H9 (cell line): ENCODE measurements around the gene JAG2. TPM values are rescaled to one million over a fixed set of nuclear protein-coding genes. Genes with fewer than 3 reads are reported as not detected.

ENCODE experiments used
- DNase-seq: peaks from one replicate; pipeline ENCODE4 v3.0.0-alpha.2; 2017
- H2AFZ ChIP-seq: one replicate; pipeline ENCODE4 v1.6.1; 2013; ENCODE audit warnings: mild to moderate bottlenecking, low read length, control low read depth, moderate library complexity
- H2AK5ac ChIP-seq: 2 replicates; pipeline ENCODE4 v1.6.1; 2013; ENCODE audit warnings: low read length, control low read depth, mixed read lengths; ENCODE audit not compliant: insufficient read length
- H2BK120ac ChIP-seq: one replicate; pipeline ENCODE4 v1.6.1; 2013; ENCODE audit warnings: low read depth, mild to moderate bottlenecking, low read length, control low read depth, inconsistent platforms; ENCODE audit not compliant: poor library complexity, severe bottlenecking
- H2BK12ac ChIP-seq: 2 replicates; pipeline ENCODE4 v1.6.1; 2013; ENCODE audit warnings: low read length, control low read depth, mixed read lengths, low read depth; ENCODE audit not compliant: insufficient read length
- H2BK15ac ChIP-seq: 2 replicates; pipeline ENCODE4 v1.6.1; 2013; ENCODE audit warnings: low read depth, low read length, control low read depth
- H2BK20ac ChIP-seq: one replicate; pipeline ENCODE4 v1.6.1; 2013; ENCODE audit warnings: low read depth, mild to moderate bottlenecking, low read length, control low read depth, inconsistent platforms; ENCODE audit not compliant: poor library complexity, severe bottlenecking
- H2BK5ac ChIP-seq: 2 replicates; pipeline ENCODE4 v1.6.1; 2013; ENCODE audit warnings: low read length, control low read depth, mixed read lengths; ENCODE audit not compliant: insufficient read length
- H3K14ac ChIP-seq: 2 replicates; pipeline ENCODE4 v1.6.1; 2013; ENCODE audit warnings: low read length, control low read depth; ENCODE audit not compliant: insufficient read depth
- H3K18ac ChIP-seq: 2 replicates; pipeline ENCODE4 v1.6.1; 2013; ENCODE audit warnings: low read depth, mild to moderate bottlenecking, mixed read lengths, low read length, control low read depth; ENCODE audit not compliant: insufficient read length
- H3K23ac ChIP-seq: 2 replicates; pipeline ENCODE4 v1.6.1; 2013; ENCODE audit warnings: low read length, control low read depth, mixed read lengths, low read depth; ENCODE audit not compliant: insufficient read length
- H3K23me2 ChIP-seq: 2 replicates; pipeline ENCODE4 v1.6.1; 2013; ENCODE audit warnings: low read depth, mild to moderate bottlenecking, mixed read lengths, low read length, control low read depth; ENCODE audit not compliant: insufficient read length, poor library complexity, severe bottlenecking
- H3K27ac ChIP-seq: 2 replicates; pipeline ENCODE4 v1.5.1; 2013; ENCODE audit warnings: low read length, control low read depth, mixed read lengths, low read depth; ENCODE audit not compliant: insufficient read length
- H3K27me3 ChIP-seq: 2 replicates; pipeline ENCODE4 v1.6.1; 2013; ENCODE audit warnings: low read length, control low read depth, inconsistent platforms; ENCODE audit not compliant: insufficient read depth
- H3K4ac ChIP-seq: 2 replicates; pipeline ENCODE4 v1.6.1; 2013; ENCODE audit warnings: low read depth, mild to moderate bottlenecking, control low read depth, inconsistent platforms, low read length, moderate library complexity
- H3K4me1 ChIP-seq: 2 replicates; pipeline ENCODE4 v1.6.1; 2013; ENCODE audit warnings: low read length, control low read depth, inconsistent platforms; ENCODE audit not compliant: insufficient read depth
- H3K4me2 ChIP-seq: 2 replicates; pipeline ENCODE4 v1.6.1; 2013; ENCODE audit warnings: low read length, control low read depth, mixed read lengths; ENCODE audit not compliant: insufficient read length, insufficient read depth
- H3K56ac ChIP-seq: 2 replicates; pipeline ENCODE4 v1.6.1; 2013; ENCODE audit warnings: low read depth, mild to moderate bottlenecking, mixed read lengths, low read length, control low read depth; ENCODE audit not compliant: insufficient read length
- H3K79me1 ChIP-seq: 2 replicates; pipeline ENCODE4 v1.6.1; 2013; ENCODE audit warnings: low read depth, mild to moderate bottlenecking, moderate library complexity, low read length, control low read depth, inconsistent platforms; ENCODE audit not compliant: insufficient read depth, poor library complexity, severe bottlenecking
- H3K79me2 ChIP-seq: 2 replicates; pipeline ENCODE4 v1.6.1; 2013; ENCODE audit warnings: low read length, control low read depth, inconsistent platforms; ENCODE audit not compliant: insufficient read depth
- H3K9ac ChIP-seq: 2 replicates; pipeline ENCODE4 v1.6.1; 2013; ENCODE audit warnings: low read length, control low read depth, mixed read lengths; ENCODE audit not compliant: insufficient read length; ENCODE audit errors: extremely low read depth
- H3K9me3 ChIP-seq: one replicate; pipeline ENCODE4 v1.6.1; 2013; ENCODE audit warnings: low read depth, low read length, inconsistent platforms; ENCODE audit not compliant: control insufficient read depth
- H3T11ph ChIP-seq: one replicate; pipeline ENCODE4 v1.6.1; 2013; ENCODE audit warnings: mild to moderate bottlenecking, low read length, control low read depth, inconsistent platforms
- H4K20me1 ChIP-seq: one replicate; pipeline ENCODE4 v1.6.1; 2013; ENCODE audit not compliant: control insufficient read depth, insufficient read length, insufficient read depth
- H4K5ac ChIP-seq: 2 replicates; pipeline ENCODE4 v1.6.1; 2013; ENCODE audit warnings: low read depth, mild to moderate bottlenecking, mixed read lengths, low read length, control low read depth; ENCODE audit not compliant: insufficient read length
- H4K8ac ChIP-seq: replicated peaks from 2 replicates; pipeline ENCODE4 v1.6.1; 2013; ENCODE audit warnings: low read length, control low read depth, mixed read lengths, low read depth; ENCODE audit not compliant: insufficient read length
- H4K91ac ChIP-seq: 2 replicates; pipeline ENCODE4 v1.6.1; 2013; ENCODE audit warnings: low read depth, mild to moderate bottlenecking, moderate library complexity, mixed read lengths, low read length, control low read depth; ENCODE audit not compliant: insufficient read length
- H3K27ac Mint-ChIP-seq, 3 experiments: 2 replicates in 2 of 3; 3 replicates in 1 of 3; pipeline ENCODE4 v1.8.0; 2020 to 2021; ENCODE audit warnings: mixed read lengths in 3 of 3, mild to moderate bottlenecking in 1 of 3, moderate library complexity in 1 of 3
- H3K27me3 Mint-ChIP-seq: 2 replicates; pipeline ENCODE4 v1.8.0; 2021; ENCODE audit warnings: low read depth, mild to moderate bottlenecking, moderate library complexity, mixed read lengths
- H3K36me3 Mint-ChIP-seq, 3 experiments: 2 replicates in 2 of 3; 3 replicates in 1 of 3; pipeline ENCODE4 v1.8.0; 2020 to 2021; ENCODE audit warnings: low read depth in 3 of 3, mixed read lengths in 3 of 3; ENCODE audit not compliant: insufficient read depth in 1 of 3
- H3K4me1 Mint-ChIP-seq, 2 experiments: 2 replicates each; pipeline ENCODE4 v1.8.0; 2020; ENCODE audit warnings: mixed read lengths in 2 of 2
- H3K4me3 Mint-ChIP-seq, 2 experiments: 2 replicates in 1 of 2; 3 replicates in 1 of 2; pipeline ENCODE4 v1.8.0; 2020 to 2021; ENCODE audit warnings: mild to moderate bottlenecking in 2 of 2, mixed read lengths in 2 of 2, moderate library complexity in 1 of 2
- H3K9me3 Mint-ChIP-seq, 2 experiments: 2 replicates in 1 of 2; 3 replicates in 1 of 2; pipeline ENCODE4 v1.8.0; 2020; ENCODE audit warnings: mild to moderate bottlenecking in 2 of 2, mixed read lengths in 2 of 2, moderate library complexity in 1 of 2
- CTCF ChIP-seq: fragments of 200-600 bp; sonication (generic); conservative IDR thresholded peaks from 3 replicates; pipeline ENCODE4 v1.8.0; 2021; ENCODE audit warnings: antibody characterized with exemption, mild to moderate bottlenecking
- WGBS: extraction: QIAGEN DNeasy Blood & Tissue Kit; methylation state at CpG from one replicate; pipeline ENCODE4 v1.1.7; 2013; ENCODE audit warnings: missing lambda C conversion rate, low lambda C conversion rate, mixed read lengths; ENCODE audit not compliant: insufficient read length; ENCODE audit errors: extremely low coverage; 5-methylcytosine and 5-hydroxymethylcytosine counted together
- total RNA-seq: library from RNA; stranded (reverse); gene quantifications from 2 replicates; pipeline ENCODE4 v1.2.1, GENCODE V29; 2021

JAG2 gene
- total RNA-seq, 1 experiment from 2014 or later, result 11.4 TPM

GRCh38 chr14:105153739-105154475, 14.7 kb downstream of the JAG2 start:
- H4K20me1 ChIP-seq, result no peaks in the 10 kb centered on the region
- H2BK120ac ChIP-seq, result no peak overlapping the region
- H3K4ac ChIP-seq, result no peak overlapping the region
- no peak overlapping the region for H2BK5ac ChIP-seq
- H3K27ac ChIP-seq, result no peak overlapping the region
- no peaks in the 10 kb centered on the region for H3K23me2 ChIP-seq
- H3K4me1 ChIP-seq, result no peaks in the 10 kb centered on the region
- no peak overlapping the region for H2AFZ ChIP-seq
- no peak overlapping the region for H2BK15ac ChIP-seq
- H4K8ac ChIP-seq, result no peak overlapping the region
- Mint-ChIP-seq H3K27me3 (peaks cover 1% of the 10 kb centered on the region; the same call in 1 of the 2 replicates), H3K9me3 (no peaks in the 10 kb centered on the region), H3K4me3 (no peak overlapping the region), H3K36me3 (no peaks in the 10 kb centered on the region), H3K4me1 (peaks cover 2 to 18% of the 10 kb centered on the region in 2 experiments; a peak in 3 of 4 replicates), H3K27ac (no peak overlapping the region)
- no peak overlapping the region for H3K56ac ChIP-seq
- no peaks in the 10 kb centered on the region for H3K79me2 ChIP-seq
- no peak overlapping the region for H4K91ac ChIP-seq
- H3K4me2 ChIP-seq, result no peak overlapping the region
- TF ChIP-seq CTCF, result no peak
- H3K9me3 ChIP-seq, result no peaks in the 10 kb centered on the region
- WGBS, result no CpG with 5 or more reads among the region's 26 CpGs
- no peak overlapping the region for H2AK5ac ChIP-seq
- no peak overlapping the region for H3K18ac ChIP-seq
- no peak for DNase-seq
- no peak overlapping the region for H4K5ac ChIP-seq
- H3K79me1 ChIP-seq, result no peaks in the 10 kb centered on the region
- no peaks in the 10 kb centered on the region for H3K27me3 ChIP-seq
- no peak overlapping the region for H3K14ac ChIP-seq
- H2BK20ac ChIP-seq, result no peak overlapping the region
- no peak overlapping the region for H3K23ac ChIP-seq
- H3K9ac ChIP-seq, result no peak overlapping the region
- no peak overlapping the region for H3T11ph ChIP-seq
- no peak overlapping the region for H2BK12ac ChIP-seq
